Thoracic aorta (tissue), 2 donors: ENCODE measurements around the gene TRIO. TPM values are rescaled to one million over a fixed set of nuclear protein-coding genes. Genes with fewer than 3 reads are reported as not detected.
"Not testable (repeated sequence)": the region's sequence is repeated elsewhere in the genome, so short reads cannot be mapped to it uniquely, and the experiment has no call there.

Source experiments
- ATAC-seq: fragments of 150-250 bp; one replicate; pipeline ENCODE4 v1.8.0; 2017; ENCODE audit warnings: low read depth; ENCODE audit not compliant: insufficient number of reproducible peaks, low FRiP score
- DNase-seq: peaks from one replicate; pipeline ENCODE4 v3.0.0-alpha.2; 2020; ENCODE audit warnings: low spot score
- H3K27ac ChIP-seq, 2 donors: fragments of 200-600 bp; sonication (generic); 1 replicate in 1 of 2; 2 replicates in 1 of 2; pipeline ENCODE4 v1.5.1; 2016; ENCODE audit warnings: mild to moderate bottlenecking in 2 of 2, moderate library complexity in 2 of 2
- H3K27me3 ChIP-seq: fragments of 200-600 bp; sonication (generic); replicated peaks from 2 replicates; pipeline ENCODE4 v1.6.0; 2016; ENCODE audit warnings: mild to moderate bottlenecking; ENCODE audit not compliant: insufficient read depth
- H3K36me3 ChIP-seq: fragments of 200-600 bp; sonication (generic); one replicate; pipeline ENCODE4 v1.5.1; 2016
- H3K4me1 ChIP-seq, 2 donors: fragments of 200-600 bp; sonication (generic); 1 replicate in 1 of 2; 2 replicates in 1 of 2; pipeline versions ENCODE4 v1.5.1 to v1.6.0; 2016; ENCODE audit warnings: low read depth in 2 of 2, mild to moderate bottlenecking in 1 of 2; ENCODE audit not compliant: control insufficient read depth in 1 of 2
- H3K4me3 ChIP-seq: fragments of 200-600 bp; sonication (generic); 2 replicates; pipeline ENCODE4 v1.5.1; 2016; ENCODE audit warnings: mild to moderate bottlenecking
- H3K9me3 ChIP-seq: fragments of 200-600 bp; sonication (generic); 2 replicates; pipeline ENCODE4 v1.5.1; 2016
- CTCF ChIP-seq: fragments of 200-600 bp; sonication (generic); IDR thresholded peaks from one replicate; pipeline ENCODE4 v1.5.1; 2019; ENCODE audit warnings: antibody characterized with exemption
- total RNA-seq, 2 donors: library from RNA; depleted of rRNA; stranded (reverse); fragments of >200 nt; gene quantifications; one replicate each; pipeline versions ENCODE4 v1.1.0 to v1.2.3, GENCODE V29; 2016

Gene TRIO
- total RNA-seq, 2 donors from 2014 or later, result 219 to 300 TPM

- no peaks in the 10 kb centered on the region for H3K9me3 ChIP-seq
- H3K27ac ChIP-seq, result peak overlapping the region in 1 of 2 donors; percentile 39
- no peak overlapping the region for H3K4me3 ChIP-seq
- DNase-seq (no peak), ATAC-seq (no peak)
- peaks cover 47 to 80% of the 10 kb centered on the region in 2 donors for H3K4me1 ChIP-seq
- TF ChIP-seq CTCF, result no peak
- no peaks in the 10 kb centered on the region for H3K27me3 ChIP-seq
- H3K36me3 ChIP-seq, result no peaks in the 10 kb centered on the region
Measured at GRCh38 chr5:14204011-14204670, 61.0 kb downstream of the TRIO start.

- no peak for DNase-seq
Measured at GRCh38 chr5:14204785-14205321, 61.7 kb downstream of the TRIO start.

GRCh38 chr5:14206028-14206725 lies 63.0 kb downstream of the TRIO start:
- Histone ChIP-seq H3K27me3 (no peaks in the 10 kb centered on the region), H3K4me1 (peaks cover 52 to 76% of the 10 kb centered on the region in 2 donors), H3K36me3 (no peaks in the 10 kb centered on the region), H3K4me3 (no peak overlapping the region), H3K9me3 (no peaks in the 10 kb centered on the region), H3K27ac (no peak overlapping the region)
- no peak for TF ChIP-seq CTCF
- ATAC-seq, result no peak
- no peak for DNase-seq

More at GRCh38 chr5:14204785-14205321, 61.7 kb downstream of the TRIO start:
- peak overlapping the region; percentile 28 to 39 for H3K27ac ChIP-seq
- TF ChIP-seq CTCF, result no peak
- H3K4me1 ChIP-seq, result peaks cover 42 to 76% of the 10 kb centered on the region in 2 donors
- no peaks in the 10 kb centered on the region for H3K27me3 ChIP-seq
- H3K9me3 ChIP-seq, result no peaks in the 10 kb centered on the region
- H3K36me3 ChIP-seq, result no peaks in the 10 kb centered on the region
- peak overlapping the region; percentile 49 for H3K4me3 ChIP-seq
- ATAC-seq, result peak; percentile 50

GRCh38 chr5:14207428-14207827 lies 64.3 kb downstream of the TRIO start:
- not testable (repeated sequence) for H3K36me3 ChIP-seq, H3K27ac ChIP-seq, DNase-seq, H3K4me3 ChIP-seq, H3K9me3 ChIP-seq, ATAC-seq, H3K27me3 ChIP-seq
- H3K4me1 ChIP-seq, result peaks cover 54 to 75% of the 10 kb centered on the region in 2 donors

- no peak for DNase-seq
- peaks cover 49 to 76% of the 10 kb centered on the region in 2 donors for H3K4me1 ChIP-seq
- H3K4me3 ChIP-seq, result no peak overlapping the region
Measured at GRCh38 chr5:14208071-14209021, 65.2 kb downstream of the TRIO start.

More at GRCh38 chr5:14208071-14209021, 65.2 kb downstream of the TRIO start:
- Histone ChIP-seq H3K27me3 (no peaks in the 10 kb centered on the region), H3K36me3 (no peaks in the 10 kb centered on the region), H3K27ac (peak overlapping the region in 1 of 2 donors; percentile 21), H3K9me3 (no peaks in the 10 kb centered on the region)
- no peak for ATAC-seq
- TF ChIP-seq CTCF, result no peak
